Heart left ventricle (tissue), 16 donors: Measurements from ENCODE around the gene DNAH17. TPM values are rescaled to one million over a fixed set of nuclear protein-coding genes. Genes with fewer than 3 reads are reported as not detected.

Experiments
- ATAC-seq, 4 donors: fragments of 200-7000 bp; cut with Tn5 transposase; one replicate each; pipeline ENCODE4 v1.9.1; 2020 to 2022; ENCODE audit warnings: moderate library complexity in 4 of 4, mild to moderate bottlenecking in 3 of 4, moderate number of reproducible peaks in 1 of 4
- DNase-seq, 5 donors: peaks; one replicate each; pipeline ENCODE4 v3.0.0-alpha.2; 2020
- H3K27ac ChIP-seq, 12 donors: fragments of 200-600 bp; sonication (generic) in 4 of 12; one replicate each; pipeline versions ENCODE4 v1.5.0 to v1.8.0; 2016 to 2022; ENCODE audit warnings: mild to moderate bottlenecking in 2 of 12
- H3K27me3 ChIP-seq, 9 donors: fragments of 200-600 bp; sonication (generic) in 2 of 9; one replicate each; pipeline versions ENCODE4 v1.5.1 to v1.8.0; 2016 to 2022; ENCODE audit warnings: mild to moderate bottlenecking in 3 of 9
- H3K36me3 ChIP-seq, 9 donors: fragments of 200-600 bp; sonication (generic) in 2 of 9; one replicate each; pipeline versions ENCODE4 v1.5.0 to v1.8.0; 2018 to 2022; ENCODE audit warnings: mild to moderate bottlenecking in 2 of 9
- H3K4me1 ChIP-seq, 12 donors: fragments of 200-600 bp; sonication (generic) in 4 of 12; one replicate each; pipeline versions ENCODE4 v1.5.0 to v1.8.0; 2016 to 2022; ENCODE audit warnings: mild to moderate bottlenecking in 3 of 12
- H3K4me3 ChIP-seq, 12 donors: fragments of 200-600 bp; sonication (generic) in 4 of 12; one replicate each; pipeline versions ENCODE4 v1.5.0 to v1.8.0; 2017 to 2022; ENCODE audit warnings: mild to moderate bottlenecking in 9 of 12, moderate library complexity in 4 of 12
- H3K9me3 ChIP-seq, 12 donors: fragments of 200-600 bp; sonication (generic) in 4 of 12; one replicate each; pipeline versions ENCODE4 v1.5.0 to v1.8.0; 2016 to 2022; ENCODE audit warnings: mild to moderate bottlenecking in 1 of 12
- CTCF ChIP-seq, 12 donors: fragments of 200-600 bp; sonication (generic) in 4 of 12; IDR thresholded peaks; one replicate each; pipeline versions ENCODE4 v1.5.0 to v1.8.0; 2018 to 2022; ENCODE audit warnings: antibody characterized with exemption in 12 of 12, mild to moderate bottlenecking in 5 of 12
- POLR2A ChIP-seq, 2 donors: fragments of 450-650 bp; IDR thresholded peaks; one replicate each; pipeline ENCODE4 v1.6.1; 2017; ENCODE audit warnings: antibody characterized with exemption in 2 of 2, mild to moderate bottlenecking in 2 of 2, moderate library complexity in 2 of 2
- WGBS, 4 donors: extraction: QIAGEN DNeasy Blood & Tissue Kit in 2 of 4; methylation state at CpG; one replicate each; pipeline versions ENCODE4 v1.1.5 to v1.1.7; 2013 to 2018; 5-methylcytosine and 5-hydroxymethylcytosine counted together
- intact Hi-C, 10 donors: fragments of 100-400 bp; cut with DNase I; formaldehyde crosslinking; loops; one replicate each; pipeline versions ENCODE4 v1.11.1 to v1.14.2; 2022
- polyA plus RNA-seq, 2 donors: library from polyadenylated mRNA; stranded (reverse); fragments of 200-250 nt; gene quantifications; one replicate each; pipeline ENCODE4 v1.2.3, GENCODE V29; 2013
- total RNA-seq, 9 donors: library from RNA; depleted of rRNA in 2 of 9; stranded (reverse); fragments of >200 nt in 2 of 9; fragmentation: NEBNext Ultra II Directional in 3 of 9; extraction: Animal tissue kit (Norgen Biotek cat#: 25700) in 3 of 9; gene quantifications; one replicate each; pipeline versions ENCODE4 v1.1.0 to v1.2.4, GENCODE V29; 2016 to 2023
- donor health status: ischemic (EF 13 %, LVEDD 7.1; RV severe dilation, severe dysfunction).
- donor health status: healthy with polysubstance abuse.
- donor health status: DM: no; HTN: yes; CAD: no.
- donor health status: DM: no; HTN: no; CAD: no.
- donor health status: ischemic (EF 25% LVEDD 6.9; RV normal size, moderate dysfunction).
- donor health status: ischemic (EF 25% LVEDD 5.7; RV mildly dilated, moderate dysfunction).
- donor health status: healthy.
- donor health status: DM: yes; HTN: yes; CAD: no.
- donor health status: ischemic (EF 35%, LVEDD 5.7; RV mildly dilated, moderate dysfunction).
- donor health status: nonischemic (EF 11% LVEDD 7.7; RV severe dilation, severe dysfunction).
- donor health status: DM: yes; HTN: yes; CAD: no.
- donor health status: PGD.
- donor health status: ischemic (EF 29% LVEDD 5.4; RV normal size, mild dysfunction).
- donor health status: nonischemic (EF 23%, LVEDD 6.1; RV moderate dilation, normal function).

DNAH17 gene
- total and polyA plus RNA-seq, 11 donors: 0.02 to 0.63 (median 0.17) TPM; not detected in 4

- DNase-seq (no peak), ATAC-seq (no peak)
- H3K27me3 ChIP-seq: no peaks in the 10 kb centered on the region
- H3K9me3 ChIP-seq: no peaks in the 10 kb centered on the region
- no peak overlapping the region for H3K4me3 ChIP-seq
- peaks cover 0 to 75% (median 22%) of the 10 kb centered on the region in 9 donors for H3K36me3 ChIP-seq
- TF ChIP-seq CTCF (IDR thresholded peaks at IDR 0.05) (no peak), POLR2A (IDR thresholded peaks at IDR 0.05) (no peak)
- intact Hi-C loops: no loop called here
- peaks cover 23 to 85% (median 63%) of the 10 kb centered on the region in 12 donors for H3K4me1 ChIP-seq
- H3K27ac ChIP-seq: no peak overlapping the region
- WGBS, 4 donors: 88 to 98% (median 94%) methylated on average over 4 of the region's 4 CpGs
Observed at GRCh38 chr17:78393575-78393974, 183.6 kb downstream of the DNAH17 start.

- DNase-seq (no peak), ATAC-seq (no peak)
- intact Hi-C loops: no loop called here
- Histone ChIP-seq H3K36me3 (peaks cover 0 to 62% (median 22%) of the 10 kb centered on the region in 9 donors), H3K4me3 (no peak overlapping the region), H3K4me1 (peaks cover 22 to 85% (median 64%) of the 10 kb centered on the region in 12 donors), H3K27ac (no peak overlapping the region), H3K27me3 (no peaks in the 10 kb centered on the region), H3K9me3 (no peaks in the 10 kb centered on the region)
- WGBS, 4 donors: 92 to 97% (median 96%) methylated on average over 6 of the region's 6 CpGs
- TF ChIP-seq CTCF (IDR thresholded peaks at IDR 0.05): no peak
- TF ChIP-seq POLR2A (IDR thresholded peaks at IDR 0.05): no peak
Observed at GRCh38 chr17:78392295-78392694, 184.9 kb downstream of the DNAH17 start.

GRCh38 chr17:78391843-78392242, 185.4 kb downstream of the DNAH17 start:
- WGBS, 4 donors: 76 to 88% (median 78%) methylated on average over 4 of the region's 4 CpGs
- intact Hi-C loops: no loop called here
- H3K9me3 ChIP-seq: no peaks in the 10 kb centered on the region
- TF ChIP-seq POLR2A (IDR thresholded peaks at IDR 0.05): no peak
- TF ChIP-seq CTCF (IDR thresholded peaks at IDR 0.05): no peak
- H3K36me3 ChIP-seq: peaks cover 0 to 58% (median 22%) of the 10 kb centered on the region in 9 donors
- no peak overlapping the region for H3K4me3 ChIP-seq
- DNase-seq (no peak), ATAC-seq (no peak)
- H3K27me3 ChIP-seq: no peaks in the 10 kb centered on the region
- H3K4me1 ChIP-seq: peaks cover 20 to 85% (median 63%) of the 10 kb centered on the region in 12 donors
- peak overlapping the region in 4 of 12 donors; percentile 17 to 98 (median 27) for H3K27ac ChIP-seq

- H3K9me3 ChIP-seq: no peaks in the 10 kb centered on the region
- intact Hi-C loops: no loop called here
- no peak for DNase-seq
- WGBS, 4 donors: 95 to 96% (median 95%) methylated on average over 11 of the region's 11 CpGs
- TF ChIP-seq CTCF (IDR thresholded peaks at IDR 0.05) (no peak), POLR2A (IDR thresholded peaks at IDR 0.05) (no peak)
- no peak overlapping the region for H3K4me3 ChIP-seq
- peak overlapping the region in 5 of 12 donors; percentile 22 to 98 (median 70) for H3K27ac ChIP-seq
- no peak for ATAC-seq
- no peaks in the 10 kb centered on the region for H3K27me3 ChIP-seq
- H3K36me3 ChIP-seq: peaks cover 0 to 50% (median 22%) of the 10 kb centered on the region in 9 donors
- H3K4me1 ChIP-seq: peaks cover 14 to 85% (median 63%) of the 10 kb centered on the region in 12 donors
Observed at GRCh38 chr17:78391051-78391431, 186.2 kb downstream of the DNAH17 start.
